NCI-H748 treated with DMSO at 0.1 percent for 48 hours (cell line): ENCODE results near the gene ATP6V1A.

Experiments used
- DNase-seq: peaks from one replicate; lab custom pipeline; 2025; lab: John Stamatoyannopoulos, UW

ATP6V1A gene

DNA sequence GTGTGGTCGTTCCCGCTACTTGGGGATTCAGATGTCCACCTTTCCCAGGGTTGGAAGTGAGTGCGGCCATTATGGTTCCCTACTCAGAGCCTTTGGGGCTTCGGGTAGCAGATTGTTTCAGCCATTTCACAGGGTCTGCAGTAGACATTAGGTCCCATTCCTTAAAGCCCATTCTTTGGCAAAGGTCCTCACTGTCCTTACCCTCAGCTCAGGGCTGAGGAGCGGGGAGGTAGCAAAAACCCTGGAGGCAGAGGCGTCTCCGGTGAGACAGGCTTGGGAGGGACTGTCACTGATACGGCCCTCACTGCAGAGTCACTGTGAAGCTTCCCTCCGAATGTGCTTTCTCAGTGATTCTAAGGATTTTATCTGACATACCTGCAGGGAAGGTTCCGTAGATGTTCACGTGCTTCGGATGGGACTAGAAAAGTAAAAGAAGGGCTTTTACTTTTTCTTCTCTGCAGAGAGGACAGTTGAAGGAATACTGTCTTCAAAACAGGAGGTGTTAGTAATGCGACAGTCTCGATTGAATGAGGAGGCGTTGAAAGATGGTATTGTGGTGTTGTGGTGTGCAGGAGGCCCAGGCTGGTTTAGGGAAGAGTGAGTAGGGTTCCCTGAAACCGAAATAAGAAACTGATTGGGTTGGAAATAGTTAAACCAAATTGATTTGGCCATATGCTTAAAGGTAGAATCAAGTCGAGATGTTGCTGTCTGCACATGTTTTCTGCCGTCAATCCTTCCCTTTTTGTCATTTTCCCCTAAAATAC lies 630 bp downstream of the ATP6V1A start:
- no peak for DNase-seq

DNA sequence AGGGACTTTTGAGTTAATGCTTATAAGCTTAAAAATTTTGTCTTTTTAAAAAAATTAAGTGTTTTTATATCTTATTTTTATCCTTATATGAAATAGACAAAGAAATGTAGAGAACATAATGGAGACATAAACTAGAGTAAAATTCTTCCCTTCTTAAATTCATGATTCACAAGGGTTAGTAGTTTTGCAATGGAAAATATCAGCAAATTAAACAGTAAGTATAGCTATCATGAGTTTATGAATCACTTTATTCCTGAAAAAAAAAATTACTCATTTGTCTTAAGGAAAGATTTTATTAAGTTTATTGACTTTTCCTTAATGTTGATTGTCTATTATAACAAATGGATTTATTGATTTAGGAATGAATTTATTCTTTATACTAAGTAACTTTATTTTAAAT lies 4.3 kb downstream of the ATP6V1A start:
- no peak for DNase-seq

DNA sequence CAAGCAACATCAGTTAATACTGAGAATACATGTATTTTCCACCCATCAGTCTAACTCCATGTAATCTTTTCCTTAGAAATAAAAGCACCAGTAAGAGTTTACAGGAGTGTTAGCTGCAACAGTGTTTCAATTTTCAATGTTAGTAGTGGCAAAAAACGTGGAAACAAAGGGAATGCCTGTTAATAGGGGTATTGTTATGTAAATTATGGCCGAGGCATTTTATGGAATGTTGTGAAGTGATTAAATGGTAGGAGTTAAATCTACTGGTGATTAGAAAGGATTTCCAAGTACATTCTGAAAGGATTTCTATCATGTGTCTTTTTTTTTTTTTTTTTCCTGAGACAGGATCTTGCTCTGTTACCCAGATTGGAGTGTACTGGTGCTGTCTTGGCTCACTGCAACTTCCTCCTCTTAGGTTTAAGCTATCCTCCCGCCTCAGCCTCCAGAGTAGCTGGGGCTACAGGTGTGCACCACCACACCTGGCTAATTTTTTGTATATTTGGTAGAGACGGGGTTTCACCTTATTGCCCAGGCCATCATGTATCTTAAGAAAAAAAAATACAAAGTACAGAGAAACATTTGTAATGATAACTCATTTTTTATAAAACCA lies 6.6 kb downstream of the ATP6V1A start:
- DNase-seq: no peak

DNA sequence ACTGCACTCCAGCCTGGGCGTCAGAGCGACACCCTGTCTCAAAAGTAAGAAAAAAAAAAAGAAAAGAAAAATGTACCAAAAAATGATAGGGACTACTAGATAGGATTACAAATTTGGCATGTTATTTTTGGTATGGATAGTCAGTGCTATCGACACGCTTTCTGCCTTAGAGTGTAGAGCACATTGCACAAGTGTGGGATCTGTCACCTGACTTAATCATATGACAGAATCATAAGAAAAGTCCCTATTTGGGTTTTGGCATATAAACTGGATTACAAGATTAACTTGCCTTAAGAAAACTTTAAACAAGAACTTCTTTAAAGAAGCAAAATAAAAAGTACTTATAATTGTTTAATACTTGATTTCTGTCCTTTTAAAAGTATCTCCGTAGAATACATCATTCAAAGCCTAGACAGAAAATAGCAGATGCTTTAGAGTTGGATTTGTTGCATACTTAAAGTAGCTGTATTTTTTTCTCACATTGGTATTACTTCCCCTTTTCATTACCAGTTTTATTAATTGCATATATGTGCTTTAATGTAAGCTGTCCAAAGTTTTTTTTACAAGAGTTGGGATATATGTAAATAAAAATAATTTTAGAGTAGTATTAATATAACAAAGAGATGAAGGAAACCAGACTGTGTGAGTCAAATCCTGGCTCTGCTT lies 7.8 kb downstream of the ATP6V1A start:
- no peak for DNase-seq

DNA sequence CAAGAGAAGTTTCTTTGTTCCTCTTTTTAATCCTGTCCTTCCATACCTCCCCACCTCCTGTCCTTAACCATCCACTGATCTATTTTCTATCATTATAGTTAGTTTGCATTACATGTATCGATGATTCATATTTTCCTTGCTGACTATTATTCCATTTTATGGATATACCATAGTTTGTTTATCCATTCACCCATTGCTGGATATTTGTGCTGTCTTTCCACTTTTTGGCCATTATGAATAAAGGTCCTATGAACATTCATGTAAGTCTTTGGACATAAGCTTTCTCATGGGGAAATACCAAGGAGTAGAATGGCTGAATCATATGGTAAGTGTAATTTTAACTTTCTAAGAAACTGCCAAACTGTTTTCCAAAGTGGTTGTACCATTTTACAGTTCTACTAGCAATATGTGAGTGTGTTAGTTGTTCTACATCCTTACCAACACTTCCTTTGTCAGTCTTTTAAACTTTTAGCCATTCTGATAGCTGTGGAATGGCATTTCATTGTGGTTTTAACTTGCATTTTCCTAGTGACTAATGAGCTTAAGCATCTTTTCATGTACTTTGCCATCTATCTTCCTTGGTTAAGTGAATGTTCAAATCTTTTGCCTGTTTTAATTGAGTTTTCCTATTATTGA lies 11.7 kb downstream of the ATP6V1A start:
- no peak for DNase-seq

DNA sequence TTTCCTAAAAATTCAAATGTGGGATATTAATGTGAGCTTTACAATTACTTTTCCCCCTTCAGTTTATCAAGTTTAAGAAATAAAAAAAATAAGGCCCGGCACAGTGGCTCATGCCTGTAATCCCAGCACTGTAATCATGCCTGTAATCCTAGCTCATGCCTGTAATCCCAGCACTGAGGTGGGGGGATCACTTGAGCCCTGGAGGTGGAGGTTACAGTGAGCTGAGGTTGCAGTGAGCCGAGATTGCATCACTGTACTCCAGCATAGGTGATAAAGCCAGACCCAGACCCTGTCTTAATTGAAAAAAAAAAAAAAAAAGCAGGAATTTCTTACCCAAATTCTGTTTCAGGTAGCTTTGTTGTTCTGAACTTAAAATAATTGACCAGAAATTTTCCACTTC lies 17.9 kb downstream of the ATP6V1A start:
- no peak for DNase-seq

DNA sequence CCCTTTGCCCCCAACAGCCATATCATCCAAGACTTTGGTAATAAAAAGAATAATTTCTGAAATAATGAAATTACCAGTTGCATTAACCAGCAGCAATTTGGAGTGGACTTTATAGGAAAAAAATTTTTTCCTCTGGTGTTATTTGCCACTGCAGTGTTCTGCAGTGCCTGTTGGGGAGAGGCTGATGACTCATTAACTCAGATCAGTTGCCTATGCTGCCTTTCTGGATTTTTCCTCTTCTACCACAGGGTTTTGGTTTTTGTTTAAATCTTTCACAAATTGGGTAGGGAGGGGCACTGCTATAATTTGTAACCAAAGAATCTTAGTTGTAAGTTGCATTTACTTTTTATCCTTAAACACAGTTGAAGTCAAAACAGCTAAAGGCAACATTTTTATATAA lies 22.7 kb downstream of the ATP6V1A start:
- DNase-seq: no peak

DNA sequence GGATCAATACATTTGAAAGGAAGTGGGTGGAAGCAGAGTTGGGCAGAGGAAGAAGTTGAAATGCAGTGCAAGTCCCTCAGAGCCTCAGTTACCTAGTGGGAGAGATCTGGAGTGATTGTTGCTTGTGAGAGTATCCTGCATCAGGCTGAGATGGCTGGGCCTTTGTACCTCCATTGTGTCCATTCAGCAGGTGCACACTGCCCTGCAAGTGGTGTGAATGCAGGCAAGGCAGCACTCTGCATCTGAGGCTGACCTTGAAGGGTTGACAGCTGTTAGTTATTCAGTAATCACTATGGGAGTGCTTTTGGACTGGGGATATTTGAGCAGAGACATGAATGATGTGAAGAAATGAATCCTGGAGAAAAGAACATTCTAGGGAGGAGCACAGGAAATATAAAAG lies 25.2 kb downstream of the ATP6V1A start:
- DNase-seq: no peak

DNA sequence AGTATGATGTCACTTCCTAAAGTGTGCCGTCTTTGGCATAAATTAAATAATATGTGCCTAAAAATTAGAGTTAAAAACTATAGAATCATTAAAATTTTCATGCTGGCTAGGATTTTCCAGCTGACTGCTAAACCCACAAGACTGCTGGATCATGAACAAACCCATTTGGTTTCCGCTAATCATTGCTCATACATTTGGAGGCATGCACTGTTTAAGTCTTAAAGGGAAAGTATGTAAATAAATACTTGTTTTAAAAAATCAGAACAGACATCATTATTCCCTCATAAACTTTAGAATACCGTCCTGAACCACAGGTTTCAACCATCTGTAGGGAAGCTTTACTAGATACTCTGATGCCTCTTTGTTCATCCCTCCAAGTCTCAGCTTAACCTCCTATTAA lies 26.5 kb downstream of the ATP6V1A start:
- no peak for DNase-seq

DNA sequence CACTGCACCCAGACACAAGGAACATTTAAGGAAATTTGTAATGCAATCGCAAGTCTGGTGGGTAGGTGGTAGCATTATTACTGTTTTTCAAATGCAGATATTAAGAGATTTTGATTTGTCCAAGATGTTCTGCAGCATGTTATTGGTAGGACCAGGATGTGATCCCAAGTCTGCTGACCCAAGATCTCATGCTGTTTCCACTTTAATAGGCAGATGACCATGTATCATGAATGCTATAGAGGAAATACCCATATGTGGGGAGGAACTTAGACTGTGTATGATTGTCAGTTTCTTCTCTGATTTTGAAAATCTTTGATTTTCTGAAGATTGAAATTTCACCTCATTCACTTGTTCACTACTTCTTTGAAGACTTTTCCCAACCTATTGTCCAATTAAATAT lies 28.7 kb downstream of the ATP6V1A start:
- DNase-seq: no peak

DNA sequence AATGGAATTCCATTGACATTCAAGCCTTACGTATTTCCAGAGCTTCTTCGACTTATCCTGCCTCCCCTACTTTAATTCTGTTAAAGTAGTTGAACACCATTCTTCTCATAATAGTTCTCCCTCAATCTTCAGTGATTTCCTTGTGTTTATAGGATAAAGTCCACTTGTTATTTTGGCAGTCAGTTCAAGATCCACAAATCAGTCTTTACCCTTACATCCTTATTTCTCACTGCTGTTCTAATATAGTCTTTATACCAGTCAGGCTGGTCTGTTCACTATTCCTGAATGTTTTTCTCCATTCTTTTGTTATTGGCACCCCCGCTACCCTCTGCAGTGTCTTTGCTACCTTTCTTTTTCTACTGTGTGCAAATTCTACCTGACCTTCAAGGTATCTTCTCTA lies 29.7 kb downstream of the ATP6V1A start:
- no peak for DNase-seq

DNA sequence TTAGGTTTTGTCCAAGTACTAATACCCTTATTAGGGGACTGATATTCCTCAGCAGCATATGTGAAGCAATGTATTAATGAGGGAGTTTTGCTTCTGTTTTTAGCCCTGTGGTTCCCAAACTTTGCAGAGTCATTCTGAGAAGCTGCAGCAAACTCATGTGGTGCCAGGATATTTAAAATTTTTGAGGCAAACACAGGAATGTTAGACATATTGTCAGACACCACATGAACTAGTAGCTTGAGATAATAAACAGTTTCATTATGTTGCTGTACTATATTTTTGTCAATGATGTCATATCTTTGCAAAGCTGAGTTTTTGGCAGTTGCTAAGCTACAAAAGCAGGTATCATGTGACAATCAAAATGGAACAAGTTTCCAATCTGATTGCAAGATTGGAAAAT lies 36.6 kb downstream of the ATP6V1A start:
- no peak for DNase-seq

DNA sequence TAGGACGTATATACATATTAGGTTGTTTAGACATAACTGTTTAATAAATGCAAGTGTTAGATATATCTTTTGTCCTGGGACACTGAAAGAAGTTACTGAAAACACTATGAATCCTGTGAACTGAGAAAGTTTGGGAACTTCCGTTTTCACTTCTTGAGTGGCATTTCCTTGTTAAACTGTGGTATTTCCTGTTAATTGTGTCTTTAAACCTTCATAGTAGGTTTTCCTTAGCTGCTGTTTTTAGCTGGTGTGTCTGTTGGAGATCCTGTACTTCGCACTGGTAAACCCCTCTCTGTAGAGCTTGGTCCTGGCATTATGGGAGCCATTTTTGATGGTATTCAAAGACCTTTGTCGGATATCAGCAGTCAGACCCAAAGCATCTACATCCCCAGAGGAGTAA lies 37.1 kb downstream of the ATP6V1A start:
- no peak for DNase-seq

DNA sequence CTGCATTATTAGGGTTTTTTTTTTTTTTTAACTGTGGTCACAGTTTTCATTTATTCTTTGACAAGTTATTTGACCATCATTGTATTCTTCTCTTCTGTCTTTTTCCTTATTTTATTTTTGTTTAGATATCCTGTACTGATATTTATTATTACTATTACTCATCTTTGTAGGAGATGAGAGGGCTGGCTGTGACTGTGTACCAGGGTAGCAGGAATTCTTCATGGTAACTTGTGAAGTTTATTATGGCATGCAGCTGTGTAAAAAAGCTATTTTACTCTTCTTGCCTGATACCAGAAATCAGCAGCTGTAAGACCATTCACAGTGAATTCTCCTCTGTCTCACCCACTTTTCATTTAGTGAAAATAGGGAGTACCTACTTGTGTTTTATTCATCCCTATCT lies 44.5 kb downstream of the ATP6V1A start:
- no peak for DNase-seq

DNA sequence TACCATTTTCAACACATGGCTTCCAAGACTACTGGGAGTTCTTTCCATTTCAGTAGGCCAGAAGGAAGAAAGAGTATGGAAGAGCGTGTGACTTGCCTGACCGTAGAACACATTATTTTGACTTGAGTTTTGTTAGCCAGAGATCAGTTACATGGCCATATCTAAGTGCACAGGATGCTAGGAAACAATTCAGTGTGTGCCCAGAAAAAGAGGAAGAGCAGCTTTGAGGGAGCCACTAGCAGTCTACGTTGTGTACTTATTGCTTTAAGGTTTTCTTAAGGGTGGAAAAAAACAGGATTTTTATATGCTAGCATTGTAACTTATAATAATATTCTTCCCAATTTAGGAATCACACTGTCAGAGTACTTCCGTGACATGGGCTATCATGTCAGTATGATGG lies 47.7 kb downstream of the ATP6V1A start:
- no peak for DNase-seq

DNA sequence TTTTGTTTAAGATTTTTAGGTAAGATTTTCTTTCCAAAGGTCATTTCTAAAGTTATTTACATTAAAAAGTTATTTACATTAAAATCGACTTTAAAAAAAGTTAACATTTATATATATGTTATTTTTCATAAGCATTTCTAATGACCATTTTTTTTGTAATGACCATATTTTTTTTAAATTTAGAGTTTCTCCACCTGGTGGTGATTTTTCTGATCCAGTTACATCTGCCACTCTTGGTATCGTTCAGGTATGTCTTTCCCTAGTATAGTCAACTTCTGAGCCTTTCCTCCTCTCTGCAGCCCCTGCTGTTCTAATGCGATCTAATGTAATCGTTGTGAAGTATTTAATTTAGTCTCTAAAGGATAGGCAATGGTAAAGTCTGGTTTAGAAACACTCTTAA lies 48.9 kb downstream of the ATP6V1A start:
- no peak for DNase-seq

DNA sequence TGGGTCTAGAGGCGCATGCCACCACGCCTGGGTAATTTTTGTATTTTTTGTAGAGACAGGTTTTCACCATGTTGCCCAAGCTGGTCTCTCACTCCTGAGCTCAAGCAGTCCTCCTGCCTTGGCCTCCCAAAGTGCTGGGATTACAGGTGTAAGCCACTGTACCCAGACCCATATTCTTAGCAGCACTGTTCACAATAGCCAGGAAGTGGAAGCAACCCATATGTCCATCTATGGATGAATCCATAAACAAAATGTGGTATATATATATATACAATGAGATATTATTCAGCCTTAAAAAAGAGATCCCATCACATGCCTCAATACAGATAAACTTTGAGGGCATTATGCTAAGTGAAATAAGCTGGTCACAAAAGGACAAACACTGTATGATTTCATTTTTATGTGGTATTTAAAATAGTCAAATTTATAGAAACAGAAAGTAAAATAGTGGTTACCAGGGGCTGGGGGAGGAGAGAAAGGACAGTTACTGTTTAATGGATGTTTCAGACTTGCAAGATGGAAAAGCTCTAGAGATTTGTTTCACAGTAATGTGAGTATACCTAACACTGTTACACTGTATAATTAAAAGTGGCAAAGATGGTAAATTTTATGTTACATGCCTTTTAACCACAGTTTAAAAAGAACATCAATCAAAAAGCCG lies 56.1 kb downstream of the ATP6V1A start:
- no peak for DNase-seq

DNA sequence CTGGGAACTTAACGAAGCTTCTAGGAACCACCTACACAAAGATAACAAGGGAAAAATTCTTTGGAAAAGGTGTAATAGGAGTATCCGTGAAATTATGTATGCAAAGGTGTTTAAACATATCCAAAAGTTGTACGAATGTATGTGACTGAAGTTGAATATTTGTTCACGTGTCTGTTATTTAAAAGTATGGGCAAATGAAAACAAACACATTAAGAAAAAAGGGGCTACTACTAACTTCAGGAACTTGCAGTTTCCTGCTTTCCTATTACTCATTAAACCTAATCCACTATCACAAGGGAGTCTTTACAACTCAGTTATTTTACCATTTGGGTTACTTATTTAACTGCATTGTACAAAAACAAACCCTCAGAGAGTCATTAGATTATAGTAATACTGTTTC lies 57.8 kb downstream of the ATP6V1A start:
- no peak for DNase-seq

DNA sequence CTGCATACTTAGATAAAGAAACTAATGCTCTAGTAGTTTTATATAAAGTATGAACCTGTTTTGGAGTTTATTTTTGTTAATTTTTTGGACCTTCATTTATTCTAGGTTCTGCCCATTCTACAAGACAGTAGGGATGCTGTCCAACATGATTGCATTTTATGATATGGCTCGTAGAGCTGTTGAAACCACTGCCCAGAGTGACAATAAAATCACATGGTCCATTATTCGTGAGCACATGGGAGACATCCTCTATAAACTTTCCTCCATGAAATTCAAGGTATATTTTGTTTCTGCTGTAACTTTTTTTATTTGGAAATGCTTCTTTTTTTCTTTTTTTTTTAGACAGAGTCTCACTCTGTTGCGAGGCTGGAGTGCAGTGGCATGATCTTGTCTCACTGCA lies 58.4 kb downstream of the ATP6V1A start:
- DNase-seq: no peak

DNA sequence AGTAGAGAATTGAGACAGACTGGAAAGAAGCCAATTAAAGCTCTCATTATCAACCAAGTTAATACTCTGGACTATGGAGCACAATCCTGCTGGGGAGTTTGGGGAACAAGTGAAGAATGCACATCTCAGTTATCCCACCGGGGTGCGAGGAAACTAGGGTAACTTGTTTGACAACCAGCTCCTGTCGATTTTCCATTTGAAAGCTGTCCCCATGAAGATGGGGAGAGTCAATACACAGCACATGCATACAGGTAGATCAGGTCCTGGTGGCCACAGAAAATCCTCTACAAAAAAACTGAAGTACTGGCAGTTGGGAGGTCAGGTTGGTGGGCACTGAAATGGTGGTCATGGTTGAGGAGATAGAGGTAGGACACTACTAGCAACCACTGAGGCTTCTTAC lies 66.0 kb downstream of the ATP6V1A start:
- no peak for DNase-seq

DNA sequence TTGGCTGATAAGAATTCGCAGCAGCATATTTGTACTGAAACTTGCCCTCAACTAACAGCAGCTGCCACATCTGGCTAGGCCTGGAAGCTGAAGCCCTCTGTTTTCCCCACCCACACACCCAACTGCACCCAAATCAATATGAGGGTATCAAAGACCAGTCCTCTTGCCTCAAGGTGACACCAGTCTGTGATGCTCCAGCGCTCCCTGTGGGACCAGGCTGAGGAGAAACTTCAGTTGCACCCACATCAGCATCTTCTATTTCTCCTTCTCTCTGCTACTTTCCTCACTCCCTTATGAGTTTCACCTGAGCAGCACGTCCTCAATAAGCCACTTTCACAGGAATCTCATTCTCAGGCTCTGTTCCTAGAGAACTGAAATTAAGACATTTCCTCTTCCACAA lies 73.0 kb downstream of the ATP6V1A start:
- no peak for DNase-seq

DNA sequence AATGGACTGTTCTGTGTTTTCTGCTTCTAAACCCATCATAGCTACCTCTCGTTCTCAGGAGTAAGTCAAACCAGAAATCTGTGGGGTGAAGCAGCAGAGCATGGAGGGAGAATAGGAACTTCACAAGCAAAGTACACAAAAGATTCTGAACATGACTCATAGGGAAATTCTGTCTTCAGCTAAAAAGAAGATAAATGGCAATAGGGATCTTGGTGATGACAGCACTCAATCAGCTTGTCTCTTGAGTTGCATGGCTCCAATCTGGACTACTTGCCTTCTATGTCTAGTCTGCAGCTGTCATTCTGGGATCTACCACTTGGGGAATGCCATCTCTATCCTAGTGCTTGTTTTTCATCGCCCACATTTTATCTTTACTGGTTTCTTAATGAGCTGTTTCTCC lies 78.3 kb downstream of the ATP6V1A start:
- DNase-seq: no peak

DNA sequence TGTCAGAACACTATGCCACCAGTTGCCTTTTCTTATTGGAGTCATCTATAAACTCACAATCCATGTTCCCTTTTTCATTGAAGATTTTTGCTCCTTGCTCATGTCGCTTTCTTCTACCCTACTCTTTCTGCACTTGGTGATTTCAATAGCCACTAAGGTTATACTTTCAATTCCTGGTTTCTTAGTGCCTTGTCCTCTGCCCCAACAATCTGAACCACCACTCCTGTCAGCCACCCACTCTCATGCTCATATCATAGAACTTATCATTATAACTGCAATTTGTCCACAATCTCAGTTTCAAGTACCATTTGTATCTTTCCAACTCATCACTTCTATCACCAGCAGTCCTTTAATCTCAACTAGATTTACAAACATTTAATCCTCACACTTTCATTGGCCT lies 81.8 kb downstream of the ATP6V1A start:
- DNase-seq: no peak
